HepG2 (cell line): ENCODE results near the gene COL18A1. TPM values are rescaled to one million over a fixed set of nuclear protein-coding genes. Genes with fewer than 3 reads are reported as not detected.
A peak's percentile ranks its signal among the peaks of the same experiment; 100 is the strongest.

Experiments used
- ATF7 ChIP-seq, 2 experiments: fragments of 450-650 bp in 1 of 2; sonication (generic) in 1 of 2; formaldehyde crosslinking in 1 of 2; IDR thresholded peaks; 2 replicates each; pipeline versions ENCODE4 v1.4.0 to v1.6.1; 2016 to 2020; ENCODE audit warnings: antibody characterized with exemption in 1 of 2, mild to moderate bottlenecking in 1 of 2, missing genetic modification reagents in 1 of 2
- DNMT1 ChIP-seq: sonication (generic); formaldehyde crosslinking; IDR thresholded peaks from 2 replicates; pipeline ENCODE4 v1.5.1; 2020; ENCODE audit warnings: mild to moderate bottlenecking, missing genetic modification reagents
- HNRNPUL1 ChIP-seq: fragments of 200-400 bp; formaldehyde crosslinking; IDR thresholded peaks from 2 replicates; pipeline ENCODE4 v1.6.1; 2017; ENCODE audit warnings: low read depth, mild to moderate bottlenecking, low read length, moderate library complexity
- KDM5B ChIP-seq: sonication (generic); formaldehyde crosslinking; IDR thresholded peaks from 2 replicates; pipeline ENCODE4 v1.4.0; 2020; ENCODE audit warnings: missing genetic modification reagents, mild to moderate bottlenecking, borderline replicate concordance
- KLF12 ChIP-seq: sonication (generic); formaldehyde crosslinking; IDR thresholded peaks from 2 replicates; pipeline ENCODE4 v1.4.0; 2020; ENCODE audit warnings: missing genetic modification reagents, borderline replicate concordance
- MIER2 ChIP-seq: IDR thresholded peaks from 2 replicates; pipeline ENCODE4 v1.6.1; 2016; ENCODE audit warnings: missing biosample characterization, missing genetic modification reagents
- RARG ChIP-seq: sonication (generic); formaldehyde crosslinking; IDR thresholded peaks from 2 replicates; pipeline ENCODE4 v1.4.0; 2020; ENCODE audit warnings: low read depth, mild to moderate bottlenecking, missing genetic modification reagents
- SALL2 ChIP-seq: sonication (generic); formaldehyde crosslinking; IDR thresholded peaks from 2 replicates; pipeline ENCODE4 v1.8.1; 2023; ENCODE audit warnings: mild to moderate bottlenecking, missing genetic modification reagents, inconsistent platforms
- SSRP1 ChIP-seq: IDR thresholded peaks from 2 replicates; pipeline ENCODE4 v1.6.1; 2016; ENCODE audit warnings: control low read depth
- TCF7 ChIP-seq: sonication (generic); IDR thresholded peaks from 2 replicates; pipeline ENCODE4 v1.6.1; 2016; ENCODE audit warnings: antibody characterized with exemption, low read depth
- TFDP1 ChIP-seq: IDR thresholded peaks from 2 replicates; pipeline ENCODE4 v1.6.1; 2016; ENCODE audit warnings: missing compliant biosample characterization, missing genetic modification reagents, borderline replicate concordance
- YY1 ChIP-seq: IDR thresholded peaks from 2 replicates; pipeline ENCODE4 v1.6.1; 2011; ENCODE audit warnings: low read length, low read depth, moderate library complexity, mild to moderate bottlenecking; ENCODE audit not compliant: insufficient read depth, insufficient replicate concordance
- ZBTB21 ChIP-seq: sonication (generic); formaldehyde crosslinking; IDR thresholded peaks from 2 replicates; pipeline ENCODE4 v1.4.0; 2020; ENCODE audit warnings: missing genetic modification reagents
- ZNF234 ChIP-seq: sonication (generic); formaldehyde crosslinking; conservative IDR thresholded peaks from 2 replicates; pipeline ENCODE4 v1.5.1; 2020; ENCODE audit warnings: mild to moderate bottlenecking, missing genetic modification reagents
- ZNF451 ChIP-seq: sonication (generic); formaldehyde crosslinking; IDR thresholded peaks from 2 replicates; pipeline ENCODE4 v1.5.0; 2020; ENCODE audit warnings: mild to moderate bottlenecking, missing genetic modification reagents
- ZNF569 ChIP-seq: sonication (generic); formaldehyde crosslinking; IDR thresholded peaks from 2 replicates; pipeline ENCODE4 v1.5.0; 2020; ENCODE audit warnings: mild to moderate bottlenecking, missing genetic modification reagents, moderate library complexity, borderline replicate concordance
- ZNF576 ChIP-seq: sonication (generic); formaldehyde crosslinking; IDR thresholded peaks from 2 replicates; pipeline ENCODE4 v1.4.0; 2020; ENCODE audit warnings: mild to moderate bottlenecking, missing genetic modification reagents
- ZNF766 ChIP-seq: sonication (generic); formaldehyde crosslinking; IDR thresholded peaks from 2 replicates; pipeline ENCODE4 v1.5.0; 2020; ENCODE audit warnings: missing genetic modification reagents, borderline replicate concordance
- ZNF777 ChIP-seq: sonication (generic); formaldehyde crosslinking; IDR thresholded peaks from 2 replicates; pipeline ENCODE4 v1.4.0; 2020; ENCODE audit warnings: missing genetic modification reagents
- polyA plus RNA-seq, 8 experiments: library from polyadenylated mRNA; depleted of rRNA in 3 of 8; stranded (reverse) in 7 of 8; unstranded in 1 of 8; fragments of >200 nt; fragmentation: Illumina TruSeq in 4 of 8; extraction: Trizol in 4 of 8; gene quantifications; 2 replicates each; pipeline versions ENCODE4 v1.2.1 to v1.2.3, GENCODE V29; 2011 to 2016; ENCODE audit warnings: low read depth in 4 of 8, missing spikeins in 1 of 8, mixed read lengths in 1 of 8; ENCODE audit not compliant: insufficient read depth in 1 of 8
- total RNA-seq, 5 experiments: library from RNA; depleted of rRNA; stranded (reverse); fragments of >200 nt; fragmentation: Illumina TruSeq; extraction: Trizol; gene quantifications; 2 replicates each; pipeline ENCODE4 v1.2.3, GENCODE V29; 2016; ENCODE audit warnings: low read depth in 1 of 5
- TF ChIP-seq, protein P1 (sequence below): sonication (generic); formaldehyde crosslinking; conservative IDR thresholded peaks from 2 replicates; pipeline ENCODE4 v1.4.0; 2020; ENCODE audit warnings: missing genetic modification reagents
- TF ChIP-seq, protein P2 (sequence below): fragments of 450-650 bp; IDR thresholded peaks from 2 replicates; pipeline ENCODE4 v1.6.1; 2017; ENCODE audit warnings: mild to moderate bottlenecking
- TF ChIP-seq, protein P3 (sequence below): sonication (generic); formaldehyde crosslinking; IDR thresholded peaks from 2 replicates; pipeline ENCODE4 v1.9.0; 2021; ENCODE audit warnings: missing genetic modification reagents, borderline replicate concordance

Gene COL18A1
- total and polyA plus RNA-seq, 2 of the 13 experiments (the other 11 are each of a cell fraction or from before 2014, with no cell fraction given) = 79.0 to 102 TPM

GRCh38 chr21:45410151-45410864 lies 5.3 kb downstream of the COL18A1 start (continued):
- TF ChIP-seq DNMT1 (CRISPR knock-in tag) (no peak), ZNF451 (CRISPR knock-in tag) (0 out of 2 replicates have a peak, but pooled peaks have one; percentile 18), MIER2 (CRISPR knock-in tag) (no peak), ZNF766 (CRISPR knock-in tag) (0 out of 2 replicates have a peak, but pooled peaks have one; percentile 36), KDM5B (peak; percentile 20; the same call in 1 of the 2 replicates), YY1 (no peak), HNRNPUL1 (no peak), TFDP1 (CRISPR knock-in tag) (no peak), SSRP1 (CRISPR knock-in tag) (no peak), ZNF569 (CRISPR knock-in tag) (no peak), RARG (CRISPR knock-in tag) (no peak), ZBTB21 (CRISPR knock-in tag) (no peak; the same call in 1 of the 2 replicates), ZNF234 (no peak), ZNF777 (peak; percentile 24), SALL2 (CRISPR knock-in tag) (peak; percentile 11; the same call in 1 of the 2 replicates), TCF7 (no peak; the same call in 1 of the 2 replicates), ZNF576 (CRISPR knock-in tag) (no peak), KLF12 (CRISPR knock-in tag) (no peak), ATF7 (IDR thresholded peaks at IDR 0.05) (no peak), ATF7 (CRISPR knock-in tag; IDR thresholded peaks at IDR 0.05) (no peak)
- TF ChIP-seq, protein P1, sequence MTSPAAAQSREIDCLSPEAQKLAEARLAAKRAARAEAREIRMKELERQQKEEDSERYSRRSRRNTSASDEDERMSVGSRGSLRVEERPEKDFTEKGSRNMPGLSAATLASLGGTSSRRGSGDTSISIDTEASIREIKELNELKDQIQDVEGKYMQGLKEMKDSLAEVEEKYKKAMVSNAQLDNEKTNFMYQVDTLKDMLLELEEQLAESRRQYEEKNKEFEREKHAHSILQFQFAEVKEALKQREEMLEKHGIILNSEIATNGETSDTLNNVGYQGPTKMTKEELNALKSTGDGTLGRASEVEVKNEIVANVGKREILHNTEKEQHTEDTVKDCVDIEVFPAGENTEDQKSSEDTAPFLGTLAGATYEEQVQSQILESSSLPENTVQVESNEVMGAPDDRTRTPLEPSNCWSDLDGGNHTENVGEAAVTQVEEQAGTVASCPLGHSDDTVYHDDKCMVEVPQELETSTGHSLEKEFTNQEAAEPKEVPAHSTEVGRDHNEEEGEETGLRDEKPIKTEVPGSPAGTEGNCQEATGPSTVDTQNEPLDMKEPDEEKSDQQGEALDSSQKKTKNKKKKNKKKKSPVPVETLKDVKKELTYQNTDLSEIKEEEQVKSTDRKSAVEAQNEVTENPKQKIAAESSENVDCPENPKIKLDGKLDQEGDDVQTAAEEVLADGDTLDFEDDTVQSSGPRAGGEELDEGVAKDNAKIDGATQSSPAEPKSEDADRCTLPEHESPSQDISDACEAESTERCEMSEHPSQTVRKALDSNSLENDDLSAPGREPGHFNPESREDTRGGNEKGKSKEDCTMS (CRISPR knock-in tag) = no peak
- TF ChIP-seq, protein P2, sequence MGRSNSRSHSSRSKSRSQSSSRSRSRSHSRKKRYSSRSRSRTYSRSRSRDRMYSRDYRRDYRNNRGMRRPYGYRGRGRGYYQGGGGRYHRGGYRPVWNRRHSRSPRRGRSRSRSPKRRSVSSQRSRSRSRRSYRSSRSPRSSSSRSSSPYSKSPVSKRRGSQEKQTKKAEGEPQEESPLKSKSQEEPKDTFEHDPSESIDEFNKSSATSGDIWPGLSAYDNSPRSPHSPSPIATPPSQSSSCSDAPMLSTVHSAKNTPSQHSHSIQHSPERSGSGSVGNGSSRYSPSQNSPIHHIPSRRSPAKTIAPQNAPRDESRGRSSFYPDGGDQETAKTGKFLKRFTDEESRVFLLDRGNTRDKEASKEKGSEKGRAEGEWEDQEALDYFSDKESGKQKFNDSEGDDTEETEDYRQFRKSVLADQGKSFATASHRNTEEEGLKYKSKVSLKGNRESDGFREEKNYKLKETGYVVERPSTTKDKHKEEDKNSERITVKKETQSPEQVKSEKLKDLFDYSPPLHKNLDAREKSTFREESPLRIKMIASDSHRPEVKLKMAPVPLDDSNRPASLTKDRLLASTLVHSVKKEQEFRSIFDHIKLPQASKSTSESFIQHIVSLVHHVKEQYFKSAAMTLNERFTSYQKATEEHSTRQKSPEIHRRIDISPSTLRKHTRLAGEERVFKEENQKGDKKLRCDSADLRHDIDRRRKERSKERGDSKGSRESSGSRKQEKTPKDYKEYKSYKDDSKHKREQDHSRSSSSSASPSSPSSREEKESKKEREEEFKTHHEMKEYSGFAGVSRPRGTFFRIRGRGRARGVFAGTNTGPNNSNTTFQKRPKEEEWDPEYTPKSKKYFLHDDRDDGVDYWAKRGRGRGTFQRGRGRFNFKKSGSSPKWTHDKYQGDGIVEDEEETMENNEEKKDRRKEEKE = no peak
- TF ChIP-seq, protein P3, sequence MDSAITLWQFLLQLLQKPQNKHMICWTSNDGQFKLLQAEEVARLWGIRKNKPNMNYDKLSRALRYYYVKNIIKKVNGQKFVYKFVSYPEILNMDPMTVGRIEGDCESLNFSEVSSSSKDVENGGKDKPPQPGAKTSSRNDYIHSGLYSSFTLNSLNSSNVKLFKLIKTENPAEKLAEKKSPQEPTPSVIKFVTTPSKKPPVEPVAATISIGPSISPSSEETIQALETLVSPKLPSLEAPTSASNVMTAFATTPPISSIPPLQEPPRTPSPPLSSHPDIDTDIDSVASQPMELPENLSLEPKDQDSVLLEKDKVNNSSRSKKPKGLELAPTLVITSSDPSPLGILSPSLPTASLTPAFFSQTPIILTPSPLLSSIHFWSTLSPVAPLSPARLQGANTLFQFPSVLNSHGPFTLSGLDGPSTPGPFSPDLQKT (CRISPR knock-in tag) = no peak
